LNCaP clone FGC (cell line): ENCODE results near the gene TIE1.

Source experiments
- DNase-seq: peaks from one replicate; pipeline ENCODE4 v3.0.0-alpha.2; 2011; ENCODE audit warnings: low read depth
- H3K4me3 ChIP-seq: 2 replicates; pipeline ENCODE4 v1.5.1; 2011; ENCODE audit warnings: mild to moderate bottlenecking, low read depth, low read length, control low read depth
- CTCF ChIP-seq: IDR thresholded peaks from 2 replicates; pipeline ENCODE4 v1.5.1; 2012; ENCODE audit warnings: mild to moderate bottlenecking; ENCODE audit not compliant: control insufficient read depth, insufficient read depth; ENCODE audit errors: extremely low read depth

TIE1 gene

GRCh38 chr1:43312212-43312623 lies 11.4 kb downstream of the TIE1 start:
- DNase-seq = no peak
- TF ChIP-seq CTCF = no peak
- H3K4me3 ChIP-seq = no peak overlapping the region

- H3K4me3 ChIP-seq = no peak overlapping the region
- no peak for DNase-seq
- TF ChIP-seq CTCF = no peak
Observed at GRCh38 chr1:43312663-43313515, 12.1 kb downstream of the TIE1 start.

GRCh38 chr1:43313771-43314170 lies 13.0 kb downstream of the TIE1 start:
- peak; percentile 11 for DNase-seq
- TF ChIP-seq CTCF = no peak
- no peak overlapping the region for H3K4me3 ChIP-seq

- DNase-seq = no peak
- no peak for TF ChIP-seq CTCF
- H3K4me3 ChIP-seq = no peak overlapping the region
Observed at GRCh38 chr1:43314233-43314632, 13.5 kb downstream of the TIE1 start.

- DNase-seq = no peak
- TF ChIP-seq CTCF = no peak
- no peak overlapping the region for H3K4me3 ChIP-seq
Observed at GRCh38 chr1:43315481-43315880, 14.7 kb downstream of the TIE1 start.

GRCh38 chr1:43315963-43316737 lies 15.4 kb downstream of the TIE1 start:
- no peak for DNase-seq
- H3K4me3 ChIP-seq = no peak overlapping the region
- TF ChIP-seq CTCF = no peak
